Stimulated activated CD8-positive, alpha-beta memory T cell treated with anti-CD3 and anti-CD28 coated beads, Interleukin-7, amount 100 ng/mL, for 24 hours (primary cell): ENCODE data around the gene RFTN1.

Experiments
- DNase-seq: peaks from one replicate; pipeline ENCODE4 v3.0.0-alpha.2; 2020; ENCODE audit warnings: low read depth

RFTN1 gene

DNA sequence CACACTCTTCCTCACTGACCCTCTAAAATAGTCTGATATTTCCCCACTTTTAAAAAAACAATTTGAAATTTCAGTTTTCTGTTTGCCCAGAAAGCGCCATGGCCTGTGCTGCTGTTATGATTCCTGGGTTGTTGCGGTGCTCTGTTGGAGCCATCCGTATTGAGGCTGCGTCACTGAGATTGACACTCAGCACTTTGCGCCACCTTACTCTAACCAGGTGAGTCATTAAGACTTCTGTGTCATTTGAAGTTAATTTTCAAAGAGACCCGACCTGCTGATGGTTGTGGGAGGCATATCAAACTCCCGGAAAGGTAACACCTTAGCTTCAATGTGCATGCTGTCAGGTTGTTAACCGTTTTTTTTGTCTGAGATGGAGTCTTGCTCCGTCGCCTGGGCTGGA, 242.6 kb downstream of the RFTN1 start:
- no peak for DNase-seq

DNA sequence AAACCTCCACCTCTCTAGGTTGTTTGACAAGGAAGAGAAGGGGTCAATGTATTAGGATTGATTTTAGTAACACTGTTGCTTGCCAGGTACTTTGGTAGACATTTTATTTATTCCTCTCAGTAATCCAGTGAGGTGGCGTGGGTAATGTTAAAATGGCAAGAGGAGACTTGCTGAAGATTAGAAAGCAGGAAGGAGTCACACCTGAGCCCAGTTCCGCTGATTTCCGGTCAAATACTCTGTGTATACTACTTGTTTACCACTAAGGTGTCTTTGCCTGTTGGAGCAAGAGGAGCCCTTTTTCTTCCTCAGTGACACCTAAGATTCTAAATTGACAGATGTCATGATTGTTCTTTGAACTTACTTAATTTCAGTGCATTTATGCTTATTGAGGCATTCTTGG, 246.8 kb downstream of the RFTN1 start:
- DNase-seq = no peak
